GM23338 (cell line): ENCODE measurements around the gene ASAH2. TPM values are rescaled to one million over a fixed set of nuclear protein-coding genes. Genes with fewer than 3 reads are reported as not detected.

Source experiments
- ATAC-seq: fragments of 200-7000 bp; cut with Tn5 transposase; 3 replicates; pipeline ENCODE4 v1.9.1; 2020
- DNase-seq: peaks from one replicate; pipeline ENCODE4 v3.0.0-alpha.2; 2015; ENCODE audit warnings: low spot score
- H2AFZ ChIP-seq: fragments of 200-600 bp; sonication (generic); 2 replicates; pipeline ENCODE4 v1.8.0; 2016; ENCODE audit warnings: antibody characterized with exemption, mild to moderate bottlenecking, moderate library complexity
- H3F3A ChIP-seq: fragments of 200-600 bp; sonication (generic); replicated peaks from 2 replicates; pipeline ENCODE4 v1.8.0; 2017; ENCODE audit warnings: antibody characterized with exemption, mixed run types, low read depth
- H3K27ac ChIP-seq: fragments of 200-600 bp; sonication (generic); 2 replicates; pipeline ENCODE4 v1.6.1; 2016; ENCODE audit warnings: low read depth
- H3K27me3 ChIP-seq: fragments of 200-600 bp; sonication (generic); 2 replicates; pipeline ENCODE4 v1.8.0; 2016; ENCODE audit warnings: mild to moderate bottlenecking, mixed run types, moderate library complexity; ENCODE audit not compliant: insufficient read depth
- H3K36me3 ChIP-seq: fragments of 200-600 bp; sonication (generic); 2 replicates; pipeline ENCODE4 v1.8.0; 2016; ENCODE audit warnings: mild to moderate bottlenecking; ENCODE audit not compliant: insufficient read depth
- H3K4me1 ChIP-seq: fragments of 200-600 bp; sonication (generic); 2 replicates; pipeline ENCODE4 v1.8.0; 2016; ENCODE audit warnings: mild to moderate bottlenecking, moderate library complexity; ENCODE audit not compliant: insufficient read depth
- H3K4me2 ChIP-seq: fragments of 200-600 bp; sonication (generic); 2 replicates; pipeline ENCODE4 v1.7.1; 2017; ENCODE audit warnings: mixed run types
- H3K4me3 ChIP-seq: fragments of 200-600 bp; sonication (generic); 2 replicates; pipeline ENCODE4 v1.6.1; 2016; ENCODE audit warnings: mixed run types
- H3K79me2 ChIP-seq: fragments of 200-600 bp; sonication (generic); replicated peaks from 2 replicates; pipeline ENCODE4 v1.8.0; 2017; ENCODE audit warnings: mild to moderate bottlenecking; ENCODE audit not compliant: insufficient read depth
- H3K9me2 ChIP-seq: fragments of 200-600 bp; sonication (generic); 2 replicates; pipeline ENCODE4 v1.8.0; 2017; ENCODE audit not compliant: insufficient read depth
- H4K20me1 ChIP-seq: fragments of 200-600 bp; sonication (generic); replicated peaks from 2 replicates; pipeline ENCODE4 v1.8.0; 2017; ENCODE audit warnings: mild to moderate bottlenecking; ENCODE audit not compliant: insufficient read depth
- H3K27ac Mint-ChIP-seq: 2 replicates; pipeline ENCODE4 v1.8.0; 2020; ENCODE audit warnings: inconsistent platforms, mild to moderate bottlenecking, moderate library complexity, mixed read lengths
- H3K27me3 Mint-ChIP-seq: 3 replicates; pipeline ENCODE4 v1.8.0; 2022; ENCODE audit warnings: low read depth, mild to moderate bottlenecking, moderate library complexity, mixed read lengths, inconsistent platforms; ENCODE audit not compliant: insufficient read depth, poor library complexity
- H3K36me3 Mint-ChIP-seq: 3 replicates; pipeline ENCODE4 v1.8.0; 2021; ENCODE audit warnings: low read depth, mild to moderate bottlenecking, inconsistent platforms, moderate library complexity, mixed read lengths
- H3K4me1 Mint-ChIP-seq: 3 replicates; pipeline ENCODE4 v1.8.0; 2020; ENCODE audit warnings: mild to moderate bottlenecking, inconsistent platforms, mixed read lengths
- H3K4me3 Mint-ChIP-seq: 3 replicates; pipeline ENCODE4 v1.8.0; 2021; ENCODE audit warnings: moderate library complexity, mild to moderate bottlenecking, inconsistent platforms, mixed read lengths
- H3K9me3 Mint-ChIP-seq: 3 replicates; pipeline ENCODE4 v1.8.0; 2020; ENCODE audit warnings: moderate library complexity, mild to moderate bottlenecking, inconsistent platforms, mixed read lengths
- CREB1 ChIP-seq: fragments of 250-450 bp; sonication (Bioruptor Pico); IDR thresholded peaks from 2 replicates; pipeline ENCODE4 v1.5.0; 2020; ENCODE audit warnings: low read depth, mild to moderate bottlenecking, moderate library complexity
- CTCF ChIP-seq, 2 experiments: fragments of 200-600 bp in 1 of 2; sonication (generic) in 1 of 2; conservative IDR thresholded peaks; 2 replicates each; pipeline versions ENCODE4 v1.5.1 to v1.6.1; 2016 to 2017; ENCODE audit warnings: antibody characterized with exemption in 2 of 2, low read depth in 2 of 2, mild to moderate bottlenecking in 2 of 2, moderate library complexity in 1 of 2
- EZH2 ChIP-seq: fragments of 200-600 bp; sonication (generic); IDR thresholded peaks from one replicate; pipeline ENCODE4 v1.8.0; 2017; ENCODE audit warnings: antibody characterized with exemption, mild to moderate bottlenecking, low read depth; ENCODE audit not compliant: unreplicated experiment
- EZH2phosphoT487 ChIP-seq: fragments of 200-600 bp; sonication (generic); IDR thresholded peaks from one replicate; pipeline ENCODE4 v1.8.1; 2018; ENCODE audit warnings: antibody characterized with exemption; ENCODE audit not compliant: unreplicated experiment
- JUNB ChIP-seq: IDR thresholded peaks from one replicate; pipeline ENCODE4 v1.6.1; 2016; ENCODE audit warnings: antibody characterized with exemption; ENCODE audit not compliant: unreplicated experiment
- NANOG ChIP-seq: IDR thresholded peaks from 2 replicates; pipeline ENCODE4 v1.6.1; 2016; ENCODE audit warnings: antibody characterized with exemption, borderline replicate concordance
- POLR2AphosphoS5 ChIP-seq: IDR thresholded peaks from 2 replicates; pipeline ENCODE4 v1.6.1; 2016; ENCODE audit warnings: antibody characterized with exemption, low read depth
- REST ChIP-seq: IDR thresholded peaks from one replicate; pipeline ENCODE4 v1.6.1; 2018; ENCODE audit warnings: antibody characterized with exemption; ENCODE audit not compliant: unreplicated experiment
- STAT1 ChIP-seq: IDR thresholded peaks from one replicate; pipeline ENCODE4 v1.6.1; 2016; ENCODE audit warnings: antibody characterized with exemption; ENCODE audit not compliant: unreplicated experiment
- ZNF114 ChIP-seq: fragments of 250-450 bp; sonication (Bioruptor Pico); IDR thresholded peaks from 2 replicates; pipeline ENCODE4 v1.5.0; 2020; ENCODE audit warnings: mild to moderate bottlenecking, moderate library complexity
- ZNF331 ChIP-seq: fragments of 250-450 bp; sonication (Bioruptor Pico); IDR thresholded peaks from 2 replicates; pipeline ENCODE4 v1.5.0; 2020; ENCODE audit warnings: low read depth, mild to moderate bottlenecking, moderate library complexity
- polyA plus RNA-seq: library from polyadenylated mRNA; unstranded; fragments of >200 nt; fragmentation: Nextera tagmentation; extraction: Ambion mirVana; gene quantifications from 2 replicates; pipeline ENCODE4 v1.2.1, GENCODE V29; 2016
- total RNA-seq: library from RNA; depleted of rRNA; stranded (reverse); fragments of >200 nt; shearing (Covaris generic); gene quantifications from 2 replicates; pipeline ENCODE4 v1.2.3, GENCODE V29; 2014
- TF ChIP-seq, protein P1 (sequence below): IDR thresholded peaks from 2 replicates; pipeline ENCODE4 v1.6.1; 2016; ENCODE audit warnings: antibody characterized with exemption
- TF ChIP-seq, protein P2 (sequence below): fragments of 250-450 bp; sonication (Bioruptor Pico); IDR thresholded peaks from 2 replicates; pipeline ENCODE4 v1.5.0; 2020; ENCODE audit warnings: mild to moderate bottlenecking, moderate library complexity

The ASAH2 gene
- total and polyA plus RNA-seq, 2 experiments from 2014 or later, result 0.17 to 0.92 TPM

DNA sequence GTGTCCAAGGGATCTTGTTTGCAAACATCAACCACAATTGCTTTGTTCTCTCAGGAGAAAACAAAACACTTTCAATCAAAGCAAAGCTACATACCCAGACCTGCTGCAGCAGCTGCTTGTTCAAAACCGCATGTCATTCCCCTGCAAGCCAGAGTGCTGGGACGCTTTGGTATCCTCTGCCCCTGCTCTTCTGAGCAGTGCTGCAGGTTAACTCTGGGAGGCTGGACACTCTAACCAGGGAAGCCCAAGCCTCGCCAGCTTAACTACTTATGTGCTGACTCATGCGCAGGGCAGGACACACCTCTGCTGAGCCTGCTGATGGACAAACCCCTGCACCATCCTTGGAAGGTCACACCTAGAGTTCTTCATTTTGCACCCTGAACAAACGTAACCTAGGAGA is 28.2 kb upstream of the ASAH2 start:
- no peaks in the 10 kb centered on the region for H3K36me3 ChIP-seq
- Mint-ChIP-seq H3K4me1 (peaks cover 9% of the 10 kb centered on the region), H3K4me3 (no peak overlapping the region), H3K9me3 (no peaks in the 10 kb centered on the region), H3K36me3 (no peaks in the 10 kb centered on the region), H3K27me3 (no peaks in the 10 kb centered on the region), H3K27ac (0 out of 2 replicates have a peak overlapping the region, but pooled peaks have one; percentile 68)
- H3K4me1 ChIP-seq, result no peaks in the 10 kb centered on the region
- no peaks in the 10 kb centered on the region; the same call in 1 of the 2 replicates for H3K9me2 ChIP-seq
- H4K20me1 ChIP-seq, result no peaks in the 10 kb centered on the region
- no peaks in the 10 kb centered on the region for H3F3A ChIP-seq
- TF ChIP-seq REST (no peak), ZNF331 (CRISPR knock-in tag) (no peak), NANOG (no peak), CTCF (conservative IDR thresholded peaks at IDR 0.05; ENCODE audit: low read depth in 2 of 2) (no peak), STAT1 (no peak), CREB1 (CRISPR knock-in tag) (no peak), EZH2phosphoT487 (no peak), POLR2AphosphoS5 (no peak), JUNB (no peak), EZH2 (no peak), ZNF114 (no peak)
- TF ChIP-seq, protein P1, sequence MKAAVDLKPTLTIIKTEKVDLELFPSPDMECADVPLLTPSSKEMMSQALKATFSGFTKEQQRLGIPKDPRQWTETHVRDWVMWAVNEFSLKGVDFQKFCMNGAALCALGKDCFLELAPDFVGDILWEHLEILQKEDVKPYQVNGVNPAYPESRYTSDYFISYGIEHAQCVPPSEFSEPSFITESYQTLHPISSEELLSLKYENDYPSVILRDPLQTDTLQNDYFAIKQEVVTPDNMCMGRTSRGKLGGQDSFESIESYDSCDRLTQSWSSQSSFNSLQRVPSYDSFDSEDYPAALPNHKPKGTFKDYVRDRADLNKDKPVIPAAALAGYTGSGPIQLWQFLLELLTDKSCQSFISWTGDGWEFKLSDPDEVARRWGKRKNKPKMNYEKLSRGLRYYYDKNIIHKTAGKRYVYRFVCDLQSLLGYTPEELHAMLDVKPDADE, result no peak
- TF ChIP-seq, protein P2, sequence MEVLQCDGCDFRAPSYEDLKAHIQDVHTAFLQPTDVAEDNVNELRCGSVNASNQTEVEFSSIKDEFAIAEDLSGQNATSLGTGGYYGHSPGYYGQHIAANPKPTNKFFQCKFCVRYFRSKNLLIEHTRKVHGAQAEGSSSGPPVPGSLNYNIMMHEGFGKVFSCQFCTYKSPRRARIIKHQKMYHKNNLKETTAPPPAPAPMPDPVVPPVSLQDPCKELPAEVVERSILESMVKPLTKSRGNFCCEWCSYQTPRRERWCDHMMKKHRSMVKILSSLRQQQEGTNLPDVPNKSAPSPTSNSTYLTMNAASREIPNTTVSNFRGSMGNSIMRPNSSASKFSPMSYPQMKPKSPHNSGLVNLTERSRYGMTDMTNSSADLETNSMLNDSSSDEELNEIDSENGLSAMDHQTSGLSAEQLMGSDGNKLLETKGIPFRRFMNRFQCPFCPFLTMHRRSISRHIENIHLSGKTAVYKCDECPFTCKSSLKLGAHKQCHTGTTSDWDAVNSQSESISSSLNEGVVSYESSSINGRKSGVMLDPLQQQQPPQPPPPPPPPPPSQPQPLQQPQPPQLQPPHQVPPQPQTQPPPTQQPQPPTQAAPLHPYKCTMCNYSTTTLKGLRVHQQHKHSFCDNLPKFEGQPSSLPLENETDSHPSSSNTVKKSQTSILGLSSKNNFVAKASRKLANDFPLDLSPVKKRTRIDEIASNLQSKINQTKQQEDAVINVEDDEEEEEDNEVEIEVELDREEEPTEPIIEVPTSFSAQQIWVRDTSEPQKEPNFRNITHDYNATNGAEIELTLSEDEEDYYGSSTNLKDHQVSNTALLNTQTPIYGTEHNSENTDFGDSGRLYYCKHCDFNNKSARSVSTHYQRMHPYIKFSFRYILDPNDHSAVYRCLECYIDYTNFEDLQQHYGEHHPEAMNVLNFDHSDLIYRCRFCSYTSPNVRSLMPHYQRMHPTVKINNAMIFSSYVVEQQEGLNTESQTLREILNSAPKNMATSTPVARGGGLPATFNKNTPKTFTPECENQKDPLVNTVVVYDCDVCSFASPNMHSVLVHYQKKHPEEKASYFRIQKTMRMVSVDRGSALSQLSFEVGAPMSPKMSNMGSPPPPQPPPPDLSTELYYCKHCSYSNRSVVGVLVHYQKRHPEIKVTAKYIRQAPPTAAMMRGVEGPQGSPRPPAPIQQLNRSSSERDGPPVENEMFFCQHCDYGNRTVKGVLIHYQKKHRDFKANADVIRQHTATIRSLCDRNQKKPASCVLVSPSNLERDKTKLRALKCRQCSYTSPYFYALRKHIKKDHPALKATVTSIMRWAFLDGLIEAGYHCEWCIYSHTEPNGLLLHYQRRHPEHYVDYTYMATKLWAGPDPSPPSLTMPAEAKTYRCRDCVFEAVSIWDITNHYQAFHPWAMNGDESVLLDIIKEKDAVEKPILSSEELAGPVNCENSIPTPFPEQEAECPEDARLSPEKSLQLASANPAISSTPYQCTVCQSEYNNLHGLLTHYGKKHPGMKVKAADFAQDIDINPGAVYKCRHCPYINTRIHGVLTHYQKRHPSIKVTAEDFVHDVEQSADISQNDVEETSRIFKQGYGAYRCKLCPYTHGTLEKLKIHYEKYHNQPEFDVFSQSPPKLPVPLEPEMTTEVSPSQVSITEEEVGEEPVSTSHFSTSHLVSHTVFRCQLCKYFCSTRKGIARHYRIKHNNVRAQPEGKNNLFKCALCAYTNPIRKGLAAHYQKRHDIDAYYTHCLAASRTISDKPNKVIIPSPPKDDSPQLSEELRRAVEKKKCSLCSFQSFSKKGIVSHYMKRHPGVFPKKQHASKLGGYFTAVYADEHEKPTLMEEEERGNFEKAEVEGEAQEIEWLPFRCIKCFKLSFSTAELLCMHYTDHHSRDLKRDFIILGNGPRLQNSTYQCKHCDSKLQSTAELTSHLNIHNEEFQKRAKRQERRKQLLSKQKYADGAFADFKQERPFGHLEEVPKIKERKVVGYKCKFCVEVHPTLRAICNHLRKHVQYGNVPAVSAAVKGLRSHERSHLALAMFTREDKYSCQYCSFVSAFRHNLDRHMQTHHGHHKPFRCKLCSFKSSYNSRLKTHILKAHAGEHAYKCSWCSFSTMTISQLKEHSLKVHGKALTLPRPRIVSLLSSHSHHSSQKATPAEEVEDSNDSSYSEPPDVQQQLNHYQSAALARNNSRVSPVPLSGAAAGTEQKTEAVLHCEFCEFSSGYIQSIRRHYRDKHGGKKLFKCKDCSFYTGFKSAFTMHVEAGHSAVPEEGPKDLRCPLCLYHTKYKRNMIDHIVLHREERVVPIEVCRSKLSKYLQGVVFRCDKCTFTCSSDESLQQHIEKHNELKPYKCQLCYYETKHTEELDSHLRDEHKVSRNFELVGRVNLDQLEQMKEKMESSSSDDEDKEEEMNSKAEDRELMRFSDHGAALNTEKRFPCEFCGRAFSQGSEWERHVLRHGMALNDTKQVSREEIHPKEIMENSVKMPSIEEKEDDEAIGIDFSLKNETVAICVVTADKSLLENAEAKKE (CRISPR knock-in tag), result no peak
- no peak overlapping the region for H3K27ac ChIP-seq
- no peaks in the 10 kb centered on the region for H3K27me3 ChIP-seq
- DNase-seq (peak; percentile 51), ATAC-seq (peak; percentile 91)
- H3K79me2 ChIP-seq, result no peaks in the 10 kb centered on the region
- no peak overlapping the region for H3K4me2 ChIP-seq
- H3K4me3 ChIP-seq, result no peak overlapping the region
- peak overlapping the region; percentile 19; the same call in 1 of the 2 replicates for H2AFZ ChIP-seq
